ENCODE results near the gene C21orf58.

- TF ChIP-seq, protein P1, sequence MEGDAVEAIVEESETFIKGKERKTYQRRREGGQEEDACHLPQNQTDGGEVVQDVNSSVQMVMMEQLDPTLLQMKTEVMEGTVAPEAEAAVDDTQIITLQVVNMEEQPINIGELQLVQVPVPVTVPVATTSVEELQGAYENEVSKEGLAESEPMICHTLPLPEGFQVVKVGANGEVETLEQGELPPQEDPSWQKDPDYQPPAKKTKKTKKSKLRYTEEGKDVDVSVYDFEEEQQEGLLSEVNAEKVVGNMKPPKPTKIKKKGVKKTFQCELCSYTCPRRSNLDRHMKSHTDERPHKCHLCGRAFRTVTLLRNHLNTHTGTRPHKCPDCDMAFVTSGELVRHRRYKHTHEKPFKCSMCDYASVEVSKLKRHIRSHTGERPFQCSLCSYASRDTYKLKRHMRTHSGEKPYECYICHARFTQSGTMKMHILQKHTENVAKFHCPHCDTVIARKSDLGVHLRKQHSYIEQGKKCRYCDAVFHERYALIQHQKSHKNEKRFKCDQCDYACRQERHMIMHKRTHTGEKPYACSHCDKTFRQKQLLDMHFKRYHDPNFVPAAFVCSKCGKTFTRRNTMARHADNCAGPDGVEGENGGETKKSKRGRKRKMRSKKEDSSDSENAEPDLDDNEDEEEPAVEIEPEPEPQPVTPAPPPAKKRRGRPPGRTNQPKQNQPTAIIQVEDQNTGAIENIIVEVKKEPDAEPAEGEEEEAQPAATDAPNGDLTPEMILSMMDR (IDR thresholded peaks at IDR 0.05): no peak
- no peak for TF ChIP-seq POLR2AphosphoS5 (IDR thresholded peaks at IDR 0.05; ENCODE audit: low read depth, low read length)
- TF ChIP-seq SIN3A (IDR thresholded peaks at IDR 0.05; ENCODE audit: borderline replicate concordance, insufficient read depth, low read depth, low read length): no peak
- TF ChIP-seq, protein P2, sequence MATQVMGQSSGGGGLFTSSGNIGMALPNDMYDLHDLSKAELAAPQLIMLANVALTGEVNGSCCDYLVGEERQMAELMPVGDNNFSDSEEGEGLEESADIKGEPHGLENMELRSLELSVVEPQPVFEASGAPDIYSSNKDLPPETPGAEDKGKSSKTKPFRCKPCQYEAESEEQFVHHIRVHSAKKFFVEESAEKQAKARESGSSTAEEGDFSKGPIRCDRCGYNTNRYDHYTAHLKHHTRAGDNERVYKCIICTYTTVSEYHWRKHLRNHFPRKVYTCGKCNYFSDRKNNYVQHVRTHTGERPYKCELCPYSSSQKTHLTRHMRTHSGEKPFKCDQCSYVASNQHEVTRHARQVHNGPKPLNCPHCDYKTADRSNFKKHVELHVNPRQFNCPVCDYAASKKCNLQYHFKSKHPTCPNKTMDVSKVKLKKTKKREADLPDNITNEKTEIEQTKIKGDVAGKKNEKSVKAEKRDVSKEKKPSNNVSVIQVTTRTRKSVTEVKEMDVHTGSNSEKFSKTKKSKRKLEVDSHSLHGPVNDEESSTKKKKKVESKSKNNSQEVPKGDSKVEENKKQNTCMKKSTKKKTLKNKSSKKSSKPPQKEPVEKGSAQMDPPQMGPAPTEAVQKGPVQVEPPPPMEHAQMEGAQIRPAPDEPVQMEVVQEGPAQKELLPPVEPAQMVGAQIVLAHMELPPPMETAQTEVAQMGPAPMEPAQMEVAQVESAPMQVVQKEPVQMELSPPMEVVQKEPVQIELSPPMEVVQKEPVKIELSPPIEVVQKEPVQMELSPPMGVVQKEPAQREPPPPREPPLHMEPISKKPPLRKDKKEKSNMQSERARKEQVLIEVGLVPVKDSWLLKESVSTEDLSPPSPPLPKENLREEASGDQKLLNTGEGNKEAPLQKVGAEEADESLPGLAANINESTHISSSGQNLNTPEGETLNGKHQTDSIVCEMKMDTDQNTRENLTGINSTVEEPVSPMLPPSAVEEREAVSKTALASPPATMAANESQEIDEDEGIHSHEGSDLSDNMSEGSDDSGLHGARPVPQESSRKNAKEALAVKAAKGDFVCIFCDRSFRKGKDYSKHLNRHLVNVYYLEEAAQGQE (IDR thresholded peaks at IDR 0.05; ENCODE audit: insufficient read depth in 1 of 2, low read depth in 2 of 2, low read length in 1 of 2): no peak
- no peak for TF ChIP-seq TCF7L2 (IDR thresholded peaks at IDR 0.05; ENCODE audit: low read depth, low read length)
These were observed 43.3 kb upstream of the C21orf58 start for GRCh38 chr21:46366966-46367365.

Measured in Panc1 (cell line).